HG03442 (cell line): ENCODE results near the gene GBA2.

Experiments
- ATAC-seq: cut with Tn5 transposase; IDR thresholded peaks from one replicate; pipeline ENCODE4 v1.9.1; 2021; ENCODE audit warnings: mild to moderate bottlenecking, moderate library complexity; ENCODE audit not compliant: unreplicated experiment

Gene GBA2

DNA sequence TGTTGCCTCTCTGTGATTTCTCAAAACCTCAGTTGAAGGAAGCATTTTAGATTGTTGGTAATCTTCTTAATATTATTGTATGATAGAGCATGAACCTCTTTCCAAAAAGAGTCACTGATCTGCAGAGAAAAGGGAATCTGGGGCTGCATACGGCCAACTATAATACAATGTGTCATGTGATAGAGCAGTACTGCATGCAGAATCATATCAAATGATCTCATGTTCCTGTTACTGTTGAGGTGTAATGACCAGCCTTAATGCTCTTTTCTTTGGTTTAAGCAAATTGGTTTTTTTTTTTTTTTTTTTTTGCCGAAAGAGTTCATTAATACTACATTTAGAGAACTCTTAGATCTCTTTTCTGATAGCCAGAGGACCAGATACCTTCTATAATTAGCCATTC lies 18.0 kb upstream of the GBA2 start:
- ATAC-seq = no peak

DNA sequence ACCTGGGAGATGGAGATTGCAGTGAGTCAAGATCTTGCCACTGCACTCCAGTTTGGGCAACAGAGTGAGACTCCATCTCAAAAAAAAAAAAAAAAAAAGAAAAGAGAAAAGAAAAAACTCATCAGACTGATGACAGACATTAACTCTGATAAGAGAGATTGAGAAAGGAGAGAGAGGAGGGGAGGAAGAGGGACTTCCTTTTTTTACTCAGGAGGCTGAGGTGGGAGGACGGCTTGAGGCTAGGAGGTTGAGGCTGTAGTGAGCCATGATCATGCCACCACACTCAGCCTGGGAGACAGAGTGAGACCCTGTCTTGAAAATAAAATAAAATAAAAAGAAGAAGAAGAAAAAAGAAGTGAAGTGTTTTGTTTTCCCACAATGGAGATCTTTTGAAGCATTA lies 14.8 kb upstream of the GBA2 start:
- no peak for ATAC-seq

DNA sequence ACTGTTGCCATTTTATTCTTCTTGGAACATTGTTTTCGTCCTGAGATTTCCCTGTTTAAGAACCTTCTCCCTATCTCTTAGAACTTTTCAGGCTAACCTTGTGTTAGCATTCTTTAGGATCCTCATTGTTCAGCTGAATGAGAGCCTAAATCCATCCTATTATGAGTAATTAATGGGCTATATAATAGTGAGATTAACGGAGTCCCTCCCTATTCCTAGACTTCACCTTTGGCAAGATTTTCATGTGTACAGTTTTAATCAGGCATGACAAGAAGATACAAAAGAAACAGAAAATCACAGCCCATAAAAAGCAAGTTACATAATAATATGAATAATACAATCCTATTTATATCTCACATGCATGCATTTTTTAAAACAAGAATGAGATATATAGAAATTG lies 14.2 kb upstream of the GBA2 start:
- ATAC-seq = no peak

DNA sequence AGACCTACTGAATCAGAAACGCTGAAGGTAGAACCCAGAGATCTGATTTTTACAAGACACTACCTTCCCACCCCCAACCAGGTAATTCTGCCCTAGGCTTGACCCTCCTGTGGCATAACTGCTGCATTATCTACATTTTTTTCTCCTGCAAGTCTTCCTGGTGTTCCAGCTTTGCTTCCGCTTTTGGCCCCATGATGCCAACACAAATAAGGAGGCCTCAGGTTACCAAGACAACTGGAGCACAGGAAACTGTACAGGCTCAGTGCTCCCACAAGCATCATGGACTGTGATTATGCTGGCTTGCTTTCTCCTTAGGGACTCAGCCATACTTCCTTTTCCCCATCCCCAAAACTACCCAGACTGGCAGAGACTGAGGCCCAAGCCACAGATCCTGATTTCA lies 11.6 kb upstream of the GBA2 start:
- no peak for ATAC-seq

DNA sequence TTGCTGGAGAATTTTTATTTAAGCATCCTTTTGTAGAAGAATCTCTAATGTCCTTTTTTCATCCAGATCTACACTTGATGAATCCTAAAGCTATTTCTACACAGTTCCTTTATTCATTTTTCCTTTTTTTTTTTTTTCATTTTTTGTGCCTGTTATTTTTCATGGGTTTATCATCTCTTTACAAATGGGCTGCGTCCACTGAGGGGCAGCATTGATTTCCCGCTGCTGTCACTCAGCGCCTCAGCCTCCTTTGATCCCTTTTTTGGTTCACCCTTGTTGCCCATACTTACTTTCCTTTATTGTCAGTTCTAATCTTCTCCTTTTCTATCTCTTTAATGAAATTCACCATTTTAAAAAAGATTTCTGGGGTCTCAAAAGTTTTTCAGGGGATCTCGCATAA lies 10.8 kb upstream of the GBA2 start:
- no peak for ATAC-seq

DNA sequence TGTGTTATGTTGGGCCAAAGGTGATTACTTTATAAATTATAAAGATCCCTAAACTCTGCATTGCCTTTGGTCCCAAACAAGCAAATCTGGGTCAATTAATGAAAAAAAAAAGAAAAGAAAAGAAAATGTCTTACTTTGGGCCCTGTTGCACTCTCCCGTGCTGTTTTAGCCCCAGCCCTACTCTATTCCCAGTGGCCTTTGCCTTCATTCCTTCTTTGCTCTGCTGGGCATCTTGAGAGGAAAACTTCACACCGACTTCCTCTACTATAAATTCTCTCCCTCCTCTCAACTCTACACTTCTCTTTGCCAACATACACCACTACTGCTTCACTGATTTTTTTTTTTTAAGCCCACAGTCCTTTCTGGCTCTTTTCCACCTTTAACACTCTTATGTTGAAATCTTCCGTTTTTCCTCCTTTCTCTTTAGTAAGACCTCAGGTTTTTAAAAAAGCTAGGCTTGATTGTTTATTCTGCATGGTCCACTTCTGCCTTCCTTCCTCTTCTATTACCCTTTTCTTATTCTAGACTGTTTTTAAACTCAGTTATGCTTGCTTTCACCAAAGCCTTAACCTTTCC lies 9.5 kb upstream of the GBA2 start:
- no peak for ATAC-seq

DNA sequence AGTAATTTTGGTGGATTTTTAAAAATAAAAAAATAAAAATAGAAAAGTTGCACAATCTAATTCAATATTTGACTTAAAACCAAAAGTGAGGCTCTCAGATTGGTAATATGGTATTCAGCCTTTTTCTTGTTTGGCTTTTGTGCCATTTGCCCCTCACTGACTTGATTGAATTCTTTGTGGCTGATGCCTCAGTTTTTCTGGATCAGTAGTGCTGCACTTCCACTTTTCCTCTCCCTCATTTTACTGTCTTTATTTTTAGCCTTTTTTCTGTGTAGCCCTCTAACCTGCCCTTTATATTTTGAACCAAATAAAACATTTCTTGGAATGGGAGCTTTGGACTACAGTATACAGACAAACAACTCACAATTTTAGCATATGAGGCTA lies 8.9 kb upstream of the GBA2 start:
- ATAC-seq = no peak

DNA sequence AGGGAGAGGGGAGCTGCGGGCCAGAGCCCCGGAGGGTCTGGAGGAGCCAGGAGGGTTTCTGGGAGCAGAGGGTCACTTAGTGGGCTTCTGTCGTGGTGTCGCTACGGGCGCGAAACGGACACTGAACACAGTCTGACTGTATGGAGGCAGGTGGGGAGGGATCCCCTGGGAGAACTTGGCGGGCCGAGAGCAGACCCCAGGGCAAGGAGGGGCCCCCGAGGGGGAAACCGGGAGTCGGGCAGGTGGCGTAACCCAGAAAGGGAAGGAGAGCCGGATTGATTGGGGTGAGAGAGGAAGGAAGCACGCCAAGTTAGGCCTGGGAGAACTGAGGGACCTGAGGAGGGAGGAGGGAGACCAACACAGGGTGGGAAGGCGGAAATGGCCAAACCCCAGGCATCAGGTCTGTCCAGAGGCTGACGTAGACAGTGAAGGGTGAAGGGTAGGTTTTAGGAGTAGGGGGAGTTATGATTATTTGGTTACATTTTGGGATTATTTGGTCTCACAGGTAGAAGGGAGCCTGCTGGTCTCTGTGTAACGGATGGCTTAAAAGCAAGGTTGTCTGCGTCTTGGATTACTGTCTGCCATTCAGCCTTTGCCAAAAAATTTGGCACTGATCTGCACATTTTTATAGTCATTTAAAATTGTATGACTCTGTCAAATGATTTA lies 8.3 kb upstream of the GBA2 start:
- peak; percentile 40 for ATAC-seq

DNA sequence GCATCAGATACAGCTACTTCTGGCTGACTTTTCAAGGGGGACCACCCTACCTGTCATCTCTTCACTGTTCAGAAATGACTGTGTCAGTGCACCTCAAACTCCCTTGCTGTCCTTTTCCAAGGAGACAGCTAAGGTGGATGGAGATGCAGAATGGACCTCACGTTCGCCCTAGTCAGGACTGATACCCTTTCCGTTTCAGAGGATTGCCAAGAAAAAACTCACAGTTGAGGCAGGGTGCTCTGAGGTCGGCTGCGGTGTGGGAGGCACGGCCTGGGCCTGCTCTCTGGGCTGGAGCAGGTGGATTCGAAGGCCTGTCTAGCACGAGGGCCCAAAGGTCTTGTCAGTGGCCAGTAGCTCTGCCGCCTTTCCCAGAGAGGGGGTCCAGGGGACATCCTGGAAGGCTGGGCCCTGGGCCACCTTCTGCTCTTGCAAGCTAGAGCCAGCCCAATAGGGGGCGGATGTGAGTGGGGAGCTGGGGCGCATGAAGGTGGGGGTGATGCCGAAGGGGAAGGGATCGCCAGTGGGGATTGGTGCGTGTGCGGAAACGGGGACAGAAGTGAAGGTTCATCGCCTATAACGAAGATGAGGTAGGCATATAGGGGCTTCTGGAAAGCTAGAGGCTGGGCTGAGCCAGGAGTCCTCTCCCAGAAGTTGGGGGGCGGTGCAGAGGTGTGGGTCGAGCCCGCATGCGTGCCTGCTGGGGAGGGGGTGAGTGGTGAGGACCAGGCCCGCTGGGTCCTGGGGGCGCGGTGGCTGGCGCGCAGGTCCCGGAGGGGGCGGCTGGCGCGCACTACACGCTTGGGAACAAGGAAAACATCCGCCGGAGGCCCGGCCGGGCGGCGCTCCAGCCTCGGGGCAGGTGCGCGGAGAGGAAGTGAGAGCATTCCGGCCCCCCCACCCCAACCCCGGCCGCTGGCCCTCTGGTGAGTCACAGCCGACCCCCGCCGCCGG lies 7.5 kb upstream of the GBA2 start:
- peak; percentile 54 for ATAC-seq

DNA sequence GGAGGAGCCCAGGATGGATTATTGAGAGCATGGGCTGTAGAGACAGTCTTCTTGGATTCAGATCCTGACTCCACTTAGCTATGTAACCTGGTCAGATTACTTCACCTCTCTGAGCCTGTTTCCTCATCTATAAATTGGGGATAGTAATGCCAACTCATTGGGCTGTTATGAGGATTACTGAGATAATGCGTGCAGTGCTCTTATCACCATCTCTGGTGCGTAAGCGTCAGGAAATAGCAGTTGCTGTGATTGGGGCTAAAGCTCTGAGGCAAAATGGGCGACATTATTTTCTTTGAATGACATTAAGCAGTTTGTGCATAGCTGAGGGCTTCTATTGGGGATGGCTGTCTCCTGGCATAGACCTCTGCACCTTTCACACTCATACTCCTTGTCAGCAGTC lies 6.0 kb upstream of the GBA2 start:
- no peak for ATAC-seq

DNA sequence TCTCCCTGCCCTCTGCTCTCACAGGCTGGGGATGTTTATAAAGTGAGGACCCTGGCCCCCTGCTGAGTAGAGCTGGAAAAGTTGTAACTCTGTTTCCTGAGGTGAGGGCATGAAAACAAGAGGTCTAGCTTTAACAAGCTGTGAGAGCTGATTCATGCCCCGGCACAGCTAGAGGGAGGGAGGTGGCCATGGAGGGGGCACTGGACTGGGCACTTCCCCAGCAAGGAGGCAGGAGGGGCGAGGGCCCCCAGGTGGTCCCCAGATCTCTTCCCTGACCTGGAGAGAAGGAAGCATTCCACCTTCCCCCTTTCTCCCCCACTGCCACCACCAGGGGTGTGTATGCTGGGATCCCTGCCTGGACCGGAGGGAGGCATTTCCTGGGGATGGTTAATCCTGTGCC lies 5.2 kb upstream of the GBA2 start, which contains the start of gene MSMP:
Gene MSMP, minus strand, starts transcription at position 13 of the 400 bp plus-strand sequence. CDS start 147 bp downstream, outside the sequence.
- ATAC-seq = no peak

DNA sequence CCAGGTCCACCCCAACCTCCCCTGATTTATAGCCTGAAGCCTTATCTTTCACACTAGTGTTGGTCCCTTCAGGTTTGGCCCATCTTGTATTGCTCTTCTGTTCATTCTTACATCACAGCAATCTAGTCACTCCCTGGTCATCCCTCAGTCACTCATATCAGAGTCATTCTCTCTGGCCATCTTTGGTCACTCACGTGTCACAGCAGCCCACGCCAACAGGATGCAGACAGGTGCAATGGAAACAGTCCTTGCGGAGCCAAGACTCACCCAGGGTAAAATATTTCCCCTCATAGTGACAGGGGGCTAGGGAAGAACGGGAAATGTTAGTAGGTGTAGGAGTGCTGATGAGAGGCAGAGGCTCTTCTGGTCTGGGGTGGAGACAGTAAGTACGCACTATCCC lies 4.4 kb upstream of the GBA2 start:
- no peak for ATAC-seq

DNA sequence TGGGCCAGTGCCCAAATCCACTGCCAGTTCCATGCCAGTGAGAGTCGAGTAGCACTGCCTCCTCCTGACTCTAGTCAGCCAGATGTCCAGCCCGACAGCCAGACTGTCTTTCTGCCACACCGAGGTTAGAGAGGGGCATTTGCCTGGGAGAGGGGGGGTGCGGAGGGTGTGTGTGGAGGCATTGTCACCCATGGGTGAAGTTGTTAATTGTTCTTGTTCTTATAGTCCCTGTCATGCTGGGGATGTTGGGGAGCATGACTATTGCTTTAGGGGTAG lies 1.2 kb upstream of the GBA2 start:
- no peak for ATAC-seq

DNA sequence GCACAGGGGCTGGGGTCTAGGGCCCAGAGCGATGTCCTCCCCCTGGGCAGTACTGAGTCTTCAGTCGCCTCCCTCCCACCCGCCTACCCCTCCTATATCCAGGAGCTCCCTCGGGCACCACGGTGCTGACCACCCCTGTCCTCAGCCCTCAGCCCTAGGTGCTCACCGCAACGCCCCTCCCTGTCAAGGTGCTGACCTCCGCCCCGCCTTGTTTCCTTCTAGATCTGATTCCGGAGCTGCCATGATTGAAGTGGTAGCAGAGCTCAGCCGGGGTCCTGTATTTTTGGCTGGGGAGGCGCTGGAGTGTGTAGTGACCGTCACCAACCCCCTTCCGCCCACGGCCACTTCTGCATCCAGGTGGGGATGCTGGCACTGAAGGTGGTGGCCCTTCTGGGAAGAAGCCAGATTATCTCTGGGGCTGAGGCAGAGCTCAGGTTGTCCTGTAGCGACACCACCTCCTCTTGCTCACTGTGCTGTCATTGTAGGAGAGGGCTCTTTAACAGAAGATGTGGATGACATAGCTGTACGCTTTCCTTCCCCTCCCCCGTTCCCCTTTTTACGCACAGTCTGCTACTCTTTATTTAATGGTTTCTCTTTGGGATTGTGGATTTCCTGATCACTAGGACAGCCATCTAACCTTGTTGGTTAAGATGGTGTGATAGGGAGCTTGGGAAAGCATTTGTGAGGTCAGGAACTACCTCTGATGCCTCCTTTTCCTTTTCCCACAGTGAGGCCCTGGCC lies 657 bp upstream of the GBA2 start:
- ATAC-seq = peak; percentile 23

DNA sequence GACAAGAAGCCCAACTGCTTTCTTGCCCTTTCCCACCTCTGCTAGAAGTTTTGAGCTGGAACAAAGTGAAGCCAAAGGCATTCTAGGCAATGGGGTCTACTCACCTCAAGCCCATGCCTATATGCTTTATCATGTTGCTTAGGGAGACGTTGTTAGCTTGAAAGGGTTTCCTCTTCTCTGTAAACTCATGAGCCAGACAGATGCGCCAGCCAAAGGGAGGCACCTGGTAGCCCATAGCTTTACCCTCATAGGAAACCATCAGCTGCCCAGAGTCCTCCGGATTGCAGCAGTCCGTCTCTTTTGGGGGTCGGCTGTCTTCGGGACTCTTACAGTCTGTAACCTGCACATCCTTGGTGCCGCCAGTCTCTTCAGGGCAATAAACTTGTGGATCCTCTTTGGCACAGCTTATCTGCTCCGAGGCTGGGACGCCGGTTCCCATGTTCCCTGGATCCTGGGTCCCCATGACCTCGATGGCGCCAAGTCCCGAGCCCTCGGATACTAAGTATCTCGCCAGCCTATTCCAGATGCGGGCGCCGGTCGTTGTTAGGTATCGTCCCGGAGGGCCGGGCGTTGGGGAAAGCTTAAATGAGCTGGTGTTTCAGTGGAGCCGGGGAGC lies 678 bp downstream of the GBA2 start:
- ATAC-seq = no peak

DNA sequence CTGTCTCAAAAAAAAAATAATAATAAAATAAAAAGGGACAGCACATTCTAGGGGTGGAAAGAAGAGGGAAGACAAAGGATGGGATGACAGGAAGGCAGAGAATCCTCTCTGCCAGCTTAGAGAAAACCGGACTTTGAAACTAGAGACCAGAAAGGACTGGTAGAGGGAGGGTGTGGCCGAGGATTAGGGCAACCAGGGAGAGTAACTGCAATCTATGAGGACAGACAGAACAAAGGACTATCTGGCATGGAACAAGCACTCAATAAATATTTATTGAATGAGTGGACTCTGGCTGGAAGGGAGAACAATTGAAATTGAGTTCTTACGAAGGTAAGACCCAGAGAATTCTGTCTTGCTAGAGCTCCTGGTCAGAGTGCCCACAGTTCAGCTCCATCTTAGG lies 2.4 kb downstream of the GBA2 start:
- no peak for ATAC-seq

DNA sequence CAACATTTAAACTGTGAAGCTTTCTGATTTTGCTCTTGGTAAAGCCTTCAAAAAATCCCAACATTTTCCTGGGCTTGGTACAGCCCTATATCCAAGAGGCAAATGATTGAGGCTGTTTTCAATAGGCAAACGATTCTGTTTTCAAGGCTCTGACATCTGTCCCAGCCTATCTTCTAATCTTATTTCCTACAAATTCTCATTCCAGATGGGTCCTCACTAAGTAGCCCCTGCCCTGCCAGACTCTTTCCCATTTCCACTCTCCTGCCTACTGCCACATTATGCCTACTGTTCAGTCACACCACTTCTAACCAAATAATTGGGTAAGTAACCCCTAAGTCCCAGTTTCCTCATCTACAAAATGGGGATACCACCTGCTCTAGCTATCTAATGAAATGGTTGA lies 3.5 kb downstream of the GBA2 start:
- ATAC-seq = no peak

DNA sequence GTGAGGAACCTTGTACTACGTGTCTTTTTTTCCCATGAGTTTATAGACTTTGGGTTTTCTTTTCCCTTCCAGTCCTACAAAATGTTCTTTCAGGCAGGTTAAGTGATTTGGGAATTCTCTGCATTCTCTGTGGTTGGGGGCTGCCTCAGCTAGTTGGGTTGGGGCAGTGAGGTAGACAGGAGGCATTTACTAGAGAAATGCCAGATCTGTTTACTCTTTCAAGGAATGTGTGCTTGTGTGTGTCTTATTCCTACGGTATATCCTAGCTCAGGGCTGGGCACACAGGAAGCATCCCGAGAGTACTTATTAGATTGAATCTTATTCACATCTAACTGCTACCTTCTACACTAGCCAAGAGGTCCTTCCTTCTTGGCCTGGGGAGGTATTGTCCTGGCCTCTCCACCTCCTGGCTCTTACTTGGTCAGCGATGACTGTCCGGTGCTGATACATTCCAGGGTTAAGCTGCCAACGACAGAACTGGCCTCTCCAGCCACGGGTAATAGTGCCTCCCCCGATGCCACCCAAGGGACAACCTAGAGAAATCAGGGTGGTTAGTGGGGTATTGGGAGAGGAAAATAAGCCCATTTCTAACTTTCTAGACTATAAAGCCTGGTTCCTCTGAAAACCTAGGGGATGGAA lies 5.0 kb downstream of the GBA2 start:
- no peak for ATAC-seq

DNA sequence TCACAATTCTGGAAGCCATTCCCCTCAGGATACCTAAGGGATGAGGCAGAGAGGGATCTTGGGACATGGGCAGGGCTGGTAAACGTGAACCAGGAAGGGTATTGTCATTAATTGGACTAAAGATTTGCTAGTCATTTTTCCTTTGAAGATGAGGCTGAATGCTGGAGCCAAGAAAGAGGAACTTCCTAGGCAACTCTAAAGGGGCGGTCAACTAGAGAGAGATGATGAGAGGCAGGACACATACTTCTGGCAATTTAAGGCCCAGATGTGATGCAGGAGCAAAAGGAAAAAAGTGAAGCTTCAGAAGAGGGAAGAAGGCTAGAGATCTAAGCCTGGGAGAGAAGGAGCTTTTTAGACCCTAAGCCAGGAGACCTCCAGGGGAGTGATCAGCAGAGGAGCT lies 5.6 kb downstream of the GBA2 start:
- no peak for ATAC-seq

DNA sequence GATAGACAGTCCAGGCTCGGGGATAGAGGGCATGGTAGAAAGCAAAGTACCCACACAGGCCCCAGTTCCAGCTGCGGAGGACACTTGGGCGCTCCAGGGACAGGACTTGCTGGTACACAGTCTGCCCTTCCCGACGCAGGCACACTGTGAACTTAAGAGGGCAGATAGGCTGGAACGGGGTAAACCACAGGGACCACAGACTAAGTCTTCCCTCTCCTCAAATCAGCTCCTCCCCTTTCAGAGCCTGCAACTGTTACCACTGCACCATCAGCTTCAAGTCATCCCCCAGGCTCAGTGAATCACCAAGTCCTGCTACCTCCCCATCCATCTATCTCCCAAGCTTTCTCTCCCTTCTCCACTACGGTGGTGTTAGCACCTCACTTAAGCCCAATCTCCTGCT lies 7.3 kb downstream of the GBA2 start:
- no peak for ATAC-seq

DNA sequence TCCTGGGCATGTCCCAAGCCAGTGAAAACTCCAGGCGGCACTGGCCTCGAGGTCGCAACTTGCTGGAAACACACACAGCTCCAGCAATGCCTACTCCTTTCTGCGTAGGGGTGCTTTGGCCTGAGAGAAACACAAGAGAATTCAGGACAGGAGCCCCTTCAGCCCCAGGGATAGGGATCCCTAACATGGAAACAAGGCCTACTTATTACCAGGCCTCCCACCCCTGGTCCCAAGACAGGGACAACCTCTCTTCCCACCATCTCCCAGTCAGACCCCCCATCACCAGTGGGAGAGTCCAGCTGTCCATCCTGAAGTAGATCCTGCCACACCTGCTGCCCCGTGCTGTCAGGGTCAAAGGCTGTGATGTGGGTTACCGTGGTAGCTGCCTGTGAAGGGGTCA lies 8.8 kb downstream of the GBA2 start:
- no peak for ATAC-seq
